ENCODE results near the gene RBPMS2.
"Not testable (repeated sequence)": the region's sequence is repeated elsewhere in the genome, so short reads cannot be mapped to it uniquely, and the experiment has no call there.

The RBPMS2 gene

GRCh38 chr15:64751464-64751863 is 23.9 kb downstream of the RBPMS2 start:
- DNase-seq: no peak

- no peak for DNase-seq
These were observed 25.3 kb downstream of the RBPMS2 start for GRCh38 chr15:64749999-64750657.

GRCh38 chr15:64749167-64749566 is 26.2 kb downstream of the RBPMS2 start:
- no peak for DNase-seq

GRCh38 chr15:64748251-64748650 is 27.1 kb downstream of the RBPMS2 start:
- DNase-seq: no peak

GRCh38 chr15:64747578-64747977 is 27.8 kb downstream of the RBPMS2 start:
- DNase-seq: no peak

GRCh38 chr15:64746921-64747320 is 28.5 kb downstream of the RBPMS2 start:
- no peak for DNase-seq

GRCh38 chr15:64746356-64746755 is 29.0 kb downstream of the RBPMS2 start:
- DNase-seq: no peak

- no peak for DNase-seq
These were observed 31.7 kb downstream of the RBPMS2 start for GRCh38 chr15:64743691-64744090.

GRCh38 chr15:64742921-64743320 is 32.5 kb downstream of the RBPMS2 start:
- no peak for DNase-seq

GRCh38 chr15:64742385-64742784 is 33.0 kb downstream of the RBPMS2 start:
- DNase-seq: no peak

- DNase-seq: not testable (repeated sequence)
These were observed 33.7 kb downstream of the RBPMS2 start for GRCh38 chr15:64741708-64742107.

- no peak for DNase-seq
These were observed 34.8 kb downstream of the RBPMS2 start for GRCh38 chr15:64740311-64741170.

GRCh38 chr15:64739577-64740143 is 35.7 kb downstream of the RBPMS2 start:
- DNase-seq: no peak

GRCh38 chr15:64739156-64739555 is 36.2 kb downstream of the RBPMS2 start:
- DNase-seq: no peak

GRCh38 chr15:64738226-64739095 is 36.9 kb downstream of the RBPMS2 start:
- no peak for DNase-seq

GRCh38 chr15:64732156-64732860 is 43.1 kb downstream of the RBPMS2 start:
- DNase-seq: no peak

- no peak for DNase-seq
These were observed 43.6 kb downstream of the RBPMS2 start for GRCh38 chr15:64731805-64732151.

GRCh38 chr15:64731012-64731804 is 44.2 kb downstream of the RBPMS2 start:
- no peak for DNase-seq

GRCh38 chr15:64730151-64730550 is 45.2 kb downstream of the RBPMS2 start:
- no peak for DNase-seq

- no peak for DNase-seq
These were observed 55.2 kb downstream of the RBPMS2 start for GRCh38 chr15:64720188-64720587.

- no peak for DNase-seq
These were observed 57.5 kb downstream of the RBPMS2 start for GRCh38 chr15:64717735-64718495.
